IMR-90 (cell line): ENCODE data around the gene EFNB2. TPM values are rescaled to one million over a fixed set of nuclear protein-coding genes. Genes with fewer than 3 reads are reported as not detected.
A peak's percentile ranks its signal among the peaks of the same experiment; 100 is the strongest.

ENCODE experiments used
- ATAC-seq: fragments of 200-7000 bp; cut with Tn5 transposase; 2 replicates; pipeline ENCODE4 v1.9.1; 2020; ENCODE audit warnings: low read depth, mild to moderate bottlenecking, moderate library complexity
- BruUV-seq: library from RNA; stranded (reverse); fragments of 400-500 nt; replicated peaks from 2 replicates; lab custom pipeline; 2021; lab: Mats Ljungman, UMichigan
- CTCF ChIA-PET: fragments of 300-600 bp; formaldehyde crosslinking; extraction: SDS; loops from one replicate; lab custom pipeline; 2021; ENCODE audit warnings: antibody characterized with exemption; lab: Yijun Ruan, JAX
- POLR2A ChIA-PET: fragments of 300-600 bp; sonication (Branson Sonifier 250); formaldehyde crosslinking; loops from one replicate; lab custom pipeline; 2022; ENCODE audit warnings: antibody characterized with exemption; ENCODE audit not compliant: unreplicated experiment; lab: Charles Lee
- DNase-seq: peaks from one replicate; pipeline ENCODE4 v3.0.0; 2013
- H2AFZ ChIP-seq: replicated peaks from 2 replicates; pipeline ENCODE3; 2013; ENCODE audit warnings: low read length, mild to moderate bottlenecking; ENCODE audit not compliant: poor library complexity
- H2AK5ac ChIP-seq: 2 replicates; pipeline ENCODE4 v1.6.1; 2013; ENCODE audit warnings: low read depth, low read length, inconsistent platforms
- H2AK9ac ChIP-seq: replicated peaks from 2 replicates; pipeline ENCODE3; 2013; ENCODE audit warnings: mild to moderate bottlenecking, low read depth, low read length, moderate library complexity; ENCODE audit not compliant: poor library complexity
- H2BK120ac ChIP-seq: 2 replicates; pipeline ENCODE4 v1.6.1; 2013; ENCODE audit warnings: low read depth, low read length, inconsistent platforms
- H2BK15ac ChIP-seq: 3 replicates; pipeline ENCODE4 v1.6.1; 2013; ENCODE audit warnings: low read depth, low read length, inconsistent platforms
- H2BK20ac ChIP-seq: 2 replicates; pipeline ENCODE4 v1.6.1; 2013; ENCODE audit warnings: low read depth, mild to moderate bottlenecking, inconsistent platforms, low read length, moderate library complexity
- H2BK5ac ChIP-seq: 2 replicates; pipeline ENCODE4 v1.6.1; 2013; ENCODE audit warnings: mild to moderate bottlenecking, low read depth, low read length, inconsistent platforms; ENCODE audit not compliant: poor library complexity, severe bottlenecking
- H3K14ac ChIP-seq: replicated peaks from 2 replicates; pipeline ENCODE4 v1.6.1; 2013; ENCODE audit warnings: low read depth, low read length, inconsistent platforms
- H3K18ac ChIP-seq: 2 replicates; pipeline ENCODE4 v1.6.1; 2013; ENCODE audit warnings: low read depth, low read length, control low read depth
- H3K23ac ChIP-seq: 2 replicates; pipeline ENCODE4 v1.6.1; 2013; ENCODE audit warnings: low read depth, low read length, inconsistent platforms
- H3K27ac ChIP-seq: 2 replicates; pipeline ENCODE4 v1.5.1; 2013; ENCODE audit warnings: mild to moderate bottlenecking, control low read depth, low read length; ENCODE audit not compliant: insufficient read depth
- H3K27me3 ChIP-seq: 2 replicates; pipeline ENCODE4 v1.6.1; 2013; ENCODE audit warnings: low read length; ENCODE audit not compliant: control insufficient read depth, insufficient read depth
- H3K36me3 ChIP-seq: 2 replicates; pipeline ENCODE4 v1.6.1; 2013; ENCODE audit warnings: low read length, mixed read lengths; ENCODE audit not compliant: control insufficient read depth, insufficient read depth
- H3K4ac ChIP-seq: 2 replicates; pipeline ENCODE4 v1.6.1; 2013; ENCODE audit warnings: low read depth, low read length, inconsistent platforms
- H3K4me1 ChIP-seq: 2 replicates; pipeline ENCODE4 v1.6.1; 2013; ENCODE audit warnings: low read length, mixed read lengths; ENCODE audit not compliant: control insufficient read depth, insufficient read depth
- H3K4me2 ChIP-seq: 2 replicates; pipeline ENCODE4 v1.6.1; 2013; ENCODE audit warnings: low read depth, mild to moderate bottlenecking, control low read depth, low read length, moderate library complexity
- H3K4me3 ChIP-seq: 2 replicates; pipeline ENCODE4 v1.5.1; 2013; ENCODE audit warnings: low read depth, mild to moderate bottlenecking, control low read depth, low read length, moderate library complexity; ENCODE audit not compliant: insufficient read depth
- H3K56ac ChIP-seq: 2 replicates; pipeline ENCODE4 v1.6.1; 2013; ENCODE audit warnings: low read length, inconsistent platforms; ENCODE audit not compliant: insufficient read depth; ENCODE audit errors: extremely low read depth
- H3K79me1 ChIP-seq, 2 experiments: 2 replicates each; pipeline ENCODE4 v1.6.1; 2013; ENCODE audit warnings: low read length in 2 of 2, inconsistent platforms in 1 of 2, low read depth in 1 of 2
- H3K9ac ChIP-seq: 2 replicates; pipeline ENCODE4 v1.6.1; 2013; ENCODE audit warnings: low read depth, low read length, control low read depth
- H3K9me1 ChIP-seq: 2 replicates; pipeline ENCODE4 v1.6.1; 2013; ENCODE audit warnings: low read length, inconsistent platforms; ENCODE audit not compliant: insufficient read depth
- H3K9me3 ChIP-seq: 2 replicates; pipeline ENCODE4 v1.6.1; 2013; ENCODE audit warnings: low read length; ENCODE audit not compliant: control insufficient read depth, insufficient read depth
- H4K20me1 ChIP-seq: 2 replicates; pipeline ENCODE4 v1.6.1; 2013; ENCODE audit warnings: low read length, inconsistent platforms; ENCODE audit not compliant: insufficient read depth
- H4K5ac ChIP-seq: 2 replicates; pipeline ENCODE4 v1.6.1; 2013; ENCODE audit warnings: mild to moderate bottlenecking, low read depth, low read length, control low read depth
- H4K8ac ChIP-seq, 2 experiments: 2 replicates each; pipeline ENCODE4 v1.6.1; 2013; ENCODE audit warnings: low read depth in 2 of 2, low read length in 2 of 2, control low read depth in 1 of 2, inconsistent platforms in 1 of 2
- H4K91ac ChIP-seq: 2 replicates; pipeline ENCODE4 v1.6.1; 2013; ENCODE audit warnings: low read depth, low read length, inconsistent platforms; ENCODE audit not compliant: insufficient read depth
- CEBPB ChIP-seq: IDR thresholded peaks from 2 replicates; pipeline ENCODE4 v1.6.1; 2012; ENCODE audit warnings: low read depth, low read length, improper control_type of control experiment
- CHD1 ChIP-seq: IDR thresholded peaks from 2 replicates; pipeline ENCODE4 v1.6.1; 2012; ENCODE audit warnings: low read depth, low read length, improper control_type of control experiment
- CTCF ChIP-seq: conservative IDR thresholded peaks from 2 replicates; pipeline ENCODE4 v1.5.1; 2012; ENCODE audit warnings: mild to moderate bottlenecking, low read depth, low read length, improper control_type of control experiment
- ELK1 ChIP-seq: fragments of 150-350 bp; IDR thresholded peaks from 2 replicates; pipeline ENCODE4 v1.6.1; 2016; ENCODE audit warnings: low read depth, mild to moderate bottlenecking, low read length, moderate library complexity, borderline replicate concordance
- FOS ChIP-seq: fragments of 150-350 bp; IDR thresholded peaks from 2 replicates; pipeline ENCODE4 v1.6.1; 2016; ENCODE audit warnings: low read depth, low read length
- MAZ ChIP-seq: IDR thresholded peaks from 2 replicates; pipeline ENCODE4 v1.6.1; 2012; ENCODE audit warnings: low read depth, mild to moderate bottlenecking, low read length, improper control_type of control experiment, moderate library complexity, borderline replicate concordance
- POLR2A ChIP-seq: IDR thresholded peaks from 2 replicates; pipeline ENCODE4 v1.6.1; 2012; ENCODE audit warnings: mild to moderate bottlenecking, low read depth, low read length
- RAD21 ChIP-seq: IDR thresholded peaks from 2 replicates; pipeline ENCODE4 v1.6.1; 2012; ENCODE audit warnings: low read length, improper control_type of control experiment
- RCOR1 ChIP-seq: IDR thresholded peaks from 2 replicates; pipeline ENCODE4 v1.6.1; 2012; ENCODE audit warnings: mild to moderate bottlenecking, low read length, improper control_type of control experiment; ENCODE audit not compliant: insufficient replicate concordance
- RFX5 ChIP-seq: IDR thresholded peaks from 2 replicates; pipeline ENCODE4 v1.8.0; 2012; ENCODE audit warnings: low read depth, mild to moderate bottlenecking, low read length, moderate library complexity
- SMC3 ChIP-seq: fragments of 150-350 bp; IDR thresholded peaks from 2 replicates; pipeline ENCODE4 v1.6.1; 2016; ENCODE audit warnings: low read depth, mild to moderate bottlenecking, antibody characterized with exemption, low read length, moderate library complexity
- USF2 ChIP-seq: fragments of 150-350 bp; IDR thresholded peaks from 2 replicates; pipeline ENCODE4 v1.6.1; 2017; ENCODE audit warnings: mild to moderate bottlenecking, antibody characterized with exemption, low read length, low read depth
- WGBS, 2 experiments: methylation state at CpG; one replicate each; pipeline versions ENCODE4 v1.1.5 to v1.1.7; 2013; ENCODE audit warnings: missing lambda C conversion rate in 2 of 2; ENCODE audit not compliant: insufficient read length in 1 of 2; ENCODE audit errors: extremely low coverage in 2 of 2; 5-methylcytosine and 5-hydroxymethylcytosine counted together
- dilution Hi-C: fragments of 300-500 bp; cut with HindIII; formaldehyde crosslinking; loops from one replicate; pipeline ENCODE4 v1.14.3; 2018; ENCODE audit warnings: low sequenced_read_pairs; ENCODE audit not compliant: unreplicated experiment
- in situ Hi-C: fragments of 300-500 bp; cut with MboI; formaldehyde crosslinking; loops from 3 replicates; pipeline ENCODE4 v1.14.3; 2019; ENCODE audit warnings: low sequenced_read_pairs, inconsistent platforms, mixed read lengths
- intact Hi-C: fragments of 100-400 bp; cut with micrococcal nuclease; formaldehyde crosslinking; loops from 2 replicates; pipeline ENCODE4 v1.10.0; 2022
- polyA plus RNA-seq, 3 experiments: library from polyadenylated mRNA; depleted of rRNA; stranded (reverse); fragments of >200 nt; gene quantifications; 2 replicates each; pipeline ENCODE4 v1.2.3, GENCODE V29; 2012; ENCODE audit warnings: low replicate concordance in 1 of 3
- total RNA-seq: library from RNA; depleted of rRNA; stranded (reverse); fragments of >200 nt; gene quantifications from 2 replicates; pipeline ENCODE4 v1.2.3, GENCODE V29; 2012

Gene EFNB2
- total and polyA plus RNA-seq, 2 of the 4 experiments (the other 2 are of a cell fraction): 5.4 to 6.0 TPM

- ChIA-PET POLR2A (no interaction called here), CTCF (no interaction called here)
- no peak overlapping the region for H4K8ac ChIP-seq
- H3K4me1 ChIP-seq: peaks cover 5% of the 10 kb centered on the region; the same call in 1 of the 2 replicates
- no peak overlapping the region for H4K91ac ChIP-seq
- H4K5ac ChIP-seq: no peak overlapping the region
- no peak overlapping the region for H3K4me3 ChIP-seq
- no TSS peak for BruUV-seq
- in situ Hi-C loops (loop anchor here (10.0 to 25.0 kb wide), 4 partner anchors 1092 to 1955 kb away; no protein-coding TSS in a partner anchor), intact Hi-C loops (loop anchor here (2.0 to 10.0 kb wide), 5 partner anchors 615 to 1392 kb away; no protein-coding TSS in a partner anchor), dilution Hi-C loops (no loop called here)
- no peak overlapping the region for H2AK5ac ChIP-seq
- peaks cover 15 to 43% of the 10 kb centered on the region in 2 experiments; a peak in 3 of 4 replicates for H3K79me1 ChIP-seq
- no peak overlapping the region for H3K14ac ChIP-seq
- no peak overlapping the region for H3K27ac ChIP-seq
- WGBS, 2 experiments: no CpG with 5 or more reads among the region's 8 CpGs
- no peak overlapping the region for H2AFZ ChIP-seq
- no peaks in the 10 kb centered on the region for H3K9me3 ChIP-seq
- no peak overlapping the region for H3K9ac ChIP-seq
- no peak for DNase-seq
- no peaks in the 10 kb centered on the region for H3K9me1 ChIP-seq
- no peak overlapping the region for H2BK120ac ChIP-seq
- no peaks in the 10 kb centered on the region for H3K27me3 ChIP-seq
- no peak overlapping the region for H2BK5ac ChIP-seq
- no peaks in the 10 kb centered on the region for H4K20me1 ChIP-seq
- H3K18ac ChIP-seq: no peak overlapping the region
- 0 out of 2 replicates have a peak overlapping the region, but pooled peaks have one; percentile 14 for H3K23ac ChIP-seq
- no peak overlapping the region for H2BK20ac ChIP-seq
- no peak overlapping the region for H3K4me2 ChIP-seq
- no peak overlapping the region for H2BK15ac ChIP-seq
- H3K36me3 ChIP-seq: no peaks in the 10 kb centered on the region
- TF ChIP-seq RCOR1 (no peak), RFX5 (no peak), SMC3 (no peak), USF2 (no peak), ELK1 (no peak), FOS (no peak), CHD1 (no peak), POLR2A (no peak), MAZ (no peak), CTCF (no peak), RAD21 (no peak), CEBPB (no peak)
- H2AK9ac ChIP-seq: no peak overlapping the region
- no peak overlapping the region for H3K4ac ChIP-seq
- no peak for ATAC-seq
- H3K56ac ChIP-seq: no peak overlapping the region
Measured at GRCh38 chr13:106529415-106530170, 5.9 kb downstream of the EFNB2 start.
